Heart left ventricle (tissue), 16 donors: ENCODE data around the gene KCNK1. TPM values are rescaled to one million over a fixed set of nuclear protein-coding genes. Genes with fewer than 3 reads are reported as not detected.

Experiments used
- ATAC-seq, 4 donors: fragments of 200-7000 bp; cut with Tn5 transposase; one replicate each; pipeline ENCODE4 v1.9.1; 2020 to 2022; ENCODE audit warnings: moderate library complexity in 4 of 4, mild to moderate bottlenecking in 3 of 4, moderate number of reproducible peaks in 1 of 4
- DNase-seq, 5 donors: peaks; one replicate each; pipeline ENCODE4 v3.0.0-alpha.2; 2020
- H3K27ac ChIP-seq, 12 donors: fragments of 200-600 bp; sonication (generic) in 4 of 12; one replicate each; pipeline versions ENCODE4 v1.5.0 to v1.8.0; 2016 to 2022; ENCODE audit warnings: mild to moderate bottlenecking in 2 of 12
- H3K27me3 ChIP-seq, 9 donors: fragments of 200-600 bp; sonication (generic) in 2 of 9; one replicate each; pipeline versions ENCODE4 v1.5.1 to v1.8.0; 2016 to 2022; ENCODE audit warnings: mild to moderate bottlenecking in 3 of 9
- H3K36me3 ChIP-seq, 9 donors: fragments of 200-600 bp; sonication (generic) in 2 of 9; one replicate each; pipeline versions ENCODE4 v1.5.0 to v1.8.0; 2018 to 2022; ENCODE audit warnings: mild to moderate bottlenecking in 2 of 9
- H3K4me1 ChIP-seq, 12 donors: fragments of 200-600 bp; sonication (generic) in 4 of 12; one replicate each; pipeline versions ENCODE4 v1.5.0 to v1.8.0; 2016 to 2022; ENCODE audit warnings: mild to moderate bottlenecking in 3 of 12
- H3K4me3 ChIP-seq, 12 donors: fragments of 200-600 bp; sonication (generic) in 4 of 12; one replicate each; pipeline versions ENCODE4 v1.5.0 to v1.8.0; 2017 to 2022; ENCODE audit warnings: mild to moderate bottlenecking in 9 of 12, moderate library complexity in 4 of 12
- H3K9me3 ChIP-seq, 12 donors: fragments of 200-600 bp; sonication (generic) in 4 of 12; one replicate each; pipeline versions ENCODE4 v1.5.0 to v1.8.0; 2016 to 2022; ENCODE audit warnings: mild to moderate bottlenecking in 1 of 12
- CTCF ChIP-seq, 12 donors: fragments of 200-600 bp; sonication (generic) in 4 of 12; IDR thresholded peaks; one replicate each; pipeline versions ENCODE4 v1.5.0 to v1.8.0; 2018 to 2022; ENCODE audit warnings: antibody characterized with exemption in 12 of 12, mild to moderate bottlenecking in 5 of 12
- POLR2A ChIP-seq, 2 donors: fragments of 450-650 bp; IDR thresholded peaks; one replicate each; pipeline ENCODE4 v1.6.1; 2017; ENCODE audit warnings: antibody characterized with exemption in 2 of 2, mild to moderate bottlenecking in 2 of 2, moderate library complexity in 2 of 2
- WGBS, 4 donors: extraction: QIAGEN DNeasy Blood & Tissue Kit in 2 of 4; methylation state at CpG; one replicate each; pipeline versions ENCODE4 v1.1.5 to v1.1.7; 2013 to 2018; 5-methylcytosine and 5-hydroxymethylcytosine counted together
- intact Hi-C, 10 donors: fragments of 100-400 bp; cut with DNase I; formaldehyde crosslinking; loops; one replicate each; pipeline versions ENCODE4 v1.11.1 to v1.14.2; 2022
- polyA plus RNA-seq, 2 donors: library from polyadenylated mRNA; stranded (reverse); fragments of 200-250 nt; gene quantifications; one replicate each; pipeline ENCODE4 v1.2.3, GENCODE V29; 2013
- total RNA-seq, 9 donors: library from RNA; depleted of rRNA in 2 of 9; stranded (reverse); fragments of >200 nt in 2 of 9; fragmentation: NEBNext Ultra II Directional in 3 of 9; extraction: Animal tissue kit (Norgen Biotek cat#: 25700) in 3 of 9; gene quantifications; one replicate each; pipeline versions ENCODE4 v1.1.0 to v1.2.4, GENCODE V29; 2016 to 2023
- donor health status: ischemic (EF 13 %, LVEDD 7.1; RV severe dilation, severe dysfunction).
- donor health status: healthy with polysubstance abuse.
- donor health status: DM: no; HTN: yes; CAD: no.
- donor health status: DM: no; HTN: no; CAD: no.
- donor health status: ischemic (EF 25% LVEDD 6.9; RV normal size, moderate dysfunction).
- donor health status: ischemic (EF 25% LVEDD 5.7; RV mildly dilated, moderate dysfunction).
- donor health status: healthy.
- donor health status: DM: yes; HTN: yes; CAD: no.
- donor health status: ischemic (EF 35%, LVEDD 5.7; RV mildly dilated, moderate dysfunction).
- donor health status: nonischemic (EF 11% LVEDD 7.7; RV severe dilation, severe dysfunction).
- donor health status: DM: yes; HTN: yes; CAD: no.
- donor health status: PGD.
- donor health status: ischemic (EF 29% LVEDD 5.4; RV normal size, mild dysfunction).
- donor health status: nonischemic (EF 23%, LVEDD 6.1; RV moderate dilation, normal function).

KCNK1 gene
- total and polyA plus RNA-seq, 11 donors, result 5.9 to 28.3 (median 10.5) TPM

GRCh38 chr1:233575450-233575849, 38.5 kb upstream of the KCNK1 start:
- Histone ChIP-seq H3K36me3 (no peaks in the 10 kb centered on the region), H3K4me1 (no peaks in the 10 kb centered on the region), H3K9me3 (peaks cover 0 to 8% (median 0%) of the 10 kb centered on the region in 12 donors), H3K4me3 (no peak overlapping the region), H3K27ac (no peak overlapping the region), H3K27me3 (no peaks in the 10 kb centered on the region)
- DNase-seq (no peak), ATAC-seq (no peak)
- WGBS, 4 donors, result 48 to 59% (median 52%) methylated on average over 5 of the region's 5 CpGs
- intact Hi-C loops, result no loop called here
- TF ChIP-seq CTCF (IDR thresholded peaks at IDR 0.05) (no peak), POLR2A (IDR thresholded peaks at IDR 0.05) (no peak)

- Histone ChIP-seq H3K9me3 (peaks cover 0 to 8% (median 0%) of the 10 kb centered on the region in 12 donors), H3K36me3 (no peaks in the 10 kb centered on the region), H3K27me3 (no peaks in the 10 kb centered on the region), H3K27ac (no peak overlapping the region), H3K4me1 (no peaks in the 10 kb centered on the region), H3K4me3 (no peak overlapping the region)
- WGBS, 4 donors, result 61 to 69% (median 63%) methylated on average over 3 of the region's 3 CpGs
- TF ChIP-seq CTCF (IDR thresholded peaks at IDR 0.05) (no peak), POLR2A (IDR thresholded peaks at IDR 0.05) (no peak)
- intact Hi-C loops, result no loop called here
- no peak for ATAC-seq
- DNase-seq, result no peak
Measured at GRCh38 chr1:233582439-233582838, 31.5 kb upstream of the KCNK1 start.

GRCh38 chr1:233584376-233584775, 29.5 kb upstream of the KCNK1 start:
- no peaks in the 10 kb centered on the region for H3K36me3 ChIP-seq
- no peaks in the 10 kb centered on the region for H3K4me1 ChIP-seq
- no peak overlapping the region for H3K4me3 ChIP-seq
- no peaks in the 10 kb centered on the region for H3K27me3 ChIP-seq
- intact Hi-C loops, result no loop called here
- no peak for TF ChIP-seq CTCF (IDR thresholded peaks at IDR 0.05)
- TF ChIP-seq POLR2A (IDR thresholded peaks at IDR 0.05), result no peak
- no peak for ATAC-seq
- 85 to 98% (median 87%) methylated on average over 4 of the region's 4 CpGs for WGBS, 4 donors
- no peak for DNase-seq
- no peak overlapping the region for H3K27ac ChIP-seq
- peaks cover 0 to 8% (median 0%) of the 10 kb centered on the region in 12 donors for H3K9me3 ChIP-seq

GRCh38 chr1:233584931-233585330, 29.0 kb upstream of the KCNK1 start:
- H3K36me3 ChIP-seq, result no peaks in the 10 kb centered on the region
- H3K9me3 ChIP-seq, result peaks cover 0 to 8% (median 0%) of the 10 kb centered on the region in 12 donors
- H3K27ac ChIP-seq, result no peak overlapping the region
- intact Hi-C loops, result no loop called here
- DNase-seq, result no peak
- ATAC-seq, result no peak
- TF ChIP-seq POLR2A (IDR thresholded peaks at IDR 0.05), result no peak
- TF ChIP-seq CTCF (IDR thresholded peaks at IDR 0.05), result no peak
- H3K4me1 ChIP-seq, result no peaks in the 10 kb centered on the region
- H3K27me3 ChIP-seq, result no peaks in the 10 kb centered on the region
- H3K4me3 ChIP-seq, result no peak overlapping the region
